Vagina (tissue), 2 donors: Measurements from ENCODE around the gene SEBOX. TPM values are rescaled to one million over a fixed set of nuclear protein-coding genes. Genes with fewer than 3 reads are reported as not detected.
A peak's percentile ranks its signal among the peaks of the same experiment; 100 is the strongest.

Experiments used
- DNase-seq, 2 donors: peaks; one replicate each; pipeline ENCODE4 v3.0.0-alpha.2; 2017; ENCODE audit errors: extremely low spot score in 2 of 2
- H3K27ac ChIP-seq: fragments of 200-600 bp; sonication (generic); one replicate; pipeline ENCODE4 v1.5.1; 2019
- H3K27me3 ChIP-seq: fragments of 200-600 bp; sonication (generic); one replicate; pipeline ENCODE4 v1.5.1; 2019
- H3K36me3 ChIP-seq, 2 donors: fragments of 200-600 bp; sonication (generic); one replicate each; pipeline ENCODE4 v1.5.1; 2017 to 2019
- H3K4me1 ChIP-seq: fragments of 200-600 bp; sonication (generic); one replicate; pipeline ENCODE4 v1.5.1; 2019
- H3K4me3 ChIP-seq, 2 donors: fragments of 200-600 bp; sonication (generic); 1 replicate in 1 of 2; 2 replicates in 1 of 2; pipeline ENCODE4 v1.5.1; 2016 to 2019
- H3K9me3 ChIP-seq: fragments of 200-600 bp; sonication (generic); one replicate; pipeline ENCODE4 v1.5.1; 2019
- CTCF ChIP-seq, 3 experiments: fragments of 450-650 bp in 2 of 3; fragments of 200-600 bp in 1 of 3; sonication (generic) in 1 of 3; IDR thresholded peaks; one replicate each; pipeline ENCODE4 v1.5.1; 2017 to 2019; ENCODE audit warnings: antibody characterized with exemption in 3 of 3, mild to moderate bottlenecking in 2 of 3, moderate library complexity in 2 of 3
- POLR2A ChIP-seq, 2 donors: fragments of 450-650 bp; IDR thresholded peaks; one replicate each; pipeline ENCODE4 v1.6.1; 2017; ENCODE audit warnings: antibody characterized with exemption in 2 of 2, mild to moderate bottlenecking in 2 of 2, moderate library complexity in 2 of 2
- POLR2AphosphoS5 ChIP-seq, 2 donors: sonication (generic); formaldehyde crosslinking; IDR thresholded peaks; one replicate each; pipeline ENCODE4 v1.9.0; 2017; ENCODE audit warnings: antibody characterized with exemption in 2 of 2, mild to moderate bottlenecking in 2 of 2, low read depth in 1 of 2; ENCODE audit not compliant: insufficient read depth in 1 of 2
- intact Hi-C: fragments of 100-400 bp; cut with DNase I; formaldehyde crosslinking; loops from one replicate; pipeline ENCODE4 v1.15.1; 2023
- total RNA-seq: library from RNA; depleted of rRNA; stranded (reverse); fragments of >200 nt; gene quantifications from one replicate; pipeline ENCODE4 v1.2.3, GENCODE V29; 2016

The SEBOX gene
- total RNA-seq, 1 donor from 2014 or later: not detected

GRCh38 chr17:28334171-28334570, 30.8 kb downstream of the SEBOX start:
- Histone ChIP-seq H3K4me3 (peak overlapping the region; percentile 86 to 93), H3K9me3 (no peaks in the 10 kb centered on the region), H3K4me1 (peaks cover 55% of the 10 kb centered on the region), H3K27me3 (no peaks in the 10 kb centered on the region), H3K27ac (no peak overlapping the region), H3K36me3 (peaks cover 0 to 22% of the 10 kb centered on the region in 2 donors)
- DNase-seq: no peak
- intact Hi-C loops: no loop called here
- TF ChIP-seq POLR2A (IDR thresholded peaks at IDR 0.05) (no peak), POLR2AphosphoS5 (IDR thresholded peaks at IDR 0.05; ENCODE audit: insufficient read depth in 1 of 2, low read depth in 1 of 2) (no peak), CTCF (IDR thresholded peaks at IDR 0.05) (no peak)

DNA sequence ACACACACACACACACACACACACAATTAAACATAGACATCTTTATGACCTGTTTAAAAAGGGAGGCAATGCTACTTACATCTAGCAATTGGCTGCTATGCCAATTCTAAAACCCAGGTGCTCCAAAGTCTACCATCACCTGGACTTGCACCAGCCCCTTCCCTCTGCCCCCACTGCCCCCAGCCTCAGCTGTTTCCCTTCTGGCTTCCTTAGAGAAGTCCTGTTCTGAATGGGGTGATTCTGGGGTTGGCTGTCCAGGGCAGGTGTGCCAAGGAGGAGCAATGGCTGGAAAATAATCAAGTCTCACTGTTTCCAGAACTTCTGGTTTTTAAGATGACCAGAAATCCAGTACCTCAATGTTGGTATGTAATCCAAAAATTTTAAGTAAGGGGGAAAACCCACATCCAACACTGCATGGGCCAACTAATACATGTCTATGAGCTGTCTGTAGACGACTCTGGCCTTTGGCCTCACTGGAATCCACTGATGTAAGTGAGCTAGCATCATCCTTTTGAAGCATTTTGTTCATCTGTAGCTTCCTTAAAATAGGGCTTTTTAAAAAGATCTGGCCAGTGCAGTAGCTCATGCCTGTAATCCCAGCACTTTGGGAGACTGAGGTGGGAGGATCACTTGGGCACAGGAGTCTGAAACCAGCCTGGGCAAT, 31.8 kb downstream of the SEBOX start:
- no peak for TF ChIP-seq POLR2A (IDR thresholded peaks at IDR 0.05)
- no peak for TF ChIP-seq CTCF (IDR thresholded peaks at IDR 0.05)
- TF ChIP-seq POLR2AphosphoS5 (IDR thresholded peaks at IDR 0.05; ENCODE audit: insufficient read depth in 1 of 2, low read depth in 1 of 2): no peak
- DNase-seq: no peak

DNA sequence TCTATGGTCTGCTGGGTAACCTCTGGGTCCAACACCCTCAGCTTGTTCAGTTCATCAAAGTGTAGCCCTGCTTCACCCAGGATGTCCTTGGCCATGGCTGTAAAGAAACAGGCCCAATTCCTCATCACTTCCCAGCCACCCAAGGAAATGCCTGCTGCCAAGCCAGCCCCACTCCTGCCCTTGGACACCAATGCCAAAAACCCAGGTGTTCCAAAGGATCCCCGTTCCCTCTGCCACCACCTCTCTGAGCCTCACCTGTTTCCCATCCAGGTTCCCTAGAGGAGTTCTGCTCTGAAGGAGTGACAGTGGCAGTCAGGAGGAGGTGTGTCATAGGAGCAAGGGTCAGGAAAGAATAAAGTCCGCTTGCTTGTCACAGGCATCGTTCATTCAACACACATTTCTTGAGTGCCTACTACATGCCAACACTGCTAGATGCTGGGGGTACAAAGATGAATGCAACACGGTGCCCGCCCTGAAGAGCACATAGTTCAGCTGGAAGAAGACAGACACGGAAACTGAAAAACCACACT, 33.0 kb downstream of the SEBOX start:
- no peak overlapping the region for H3K27ac ChIP-seq
- intact Hi-C loops: no loop called here
- DNase-seq: no peak
- H3K4me3 ChIP-seq: no peak overlapping the region
- no peak for TF ChIP-seq CTCF (IDR thresholded peaks at IDR 0.05)
- no peak for TF ChIP-seq POLR2A (IDR thresholded peaks at IDR 0.05)
- TF ChIP-seq POLR2AphosphoS5 (IDR thresholded peaks at IDR 0.05; ENCODE audit: insufficient read depth in 1 of 2, low read depth in 1 of 2): no peak
- no peaks in the 10 kb centered on the region for H3K9me3 ChIP-seq
- H3K36me3 ChIP-seq: peaks cover 0 to 36% of the 10 kb centered on the region in 2 donors
- H3K27me3 ChIP-seq: no peaks in the 10 kb centered on the region
- peaks cover 33% of the 10 kb centered on the region for H3K4me1 ChIP-seq

More for the DNA sequence above, 31.8 kb downstream of the SEBOX start:
- Histone ChIP-seq H3K27me3 (no peaks in the 10 kb centered on the region), H3K36me3 (peaks cover 0 to 31% of the 10 kb centered on the region in 2 donors), H3K27ac (no peak overlapping the region), H3K9me3 (no peaks in the 10 kb centered on the region), H3K4me1 (peaks cover 46% of the 10 kb centered on the region), H3K4me3 (no peak overlapping the region)
- intact Hi-C loops: no loop called here

- Histone ChIP-seq H3K9me3 (no peaks in the 10 kb centered on the region), H3K27ac (no peak overlapping the region), H3K36me3 (peaks cover 0 to 36% of the 10 kb centered on the region in 2 donors), H3K4me1 (peaks cover 23% of the 10 kb centered on the region), H3K4me3 (no peak overlapping the region), H3K27me3 (no peaks in the 10 kb centered on the region)
- intact Hi-C loops: no loop called here
- TF ChIP-seq POLR2A (IDR thresholded peaks at IDR 0.05) (no peak), POLR2AphosphoS5 (IDR thresholded peaks at IDR 0.05; ENCODE audit: insufficient read depth in 1 of 2, low read depth in 1 of 2) (no peak), CTCF (IDR thresholded peaks at IDR 0.05) (no peak)
- no peak for DNase-seq
Measured at GRCh38 chr17:28330671-28331070, 34.3 kb downstream of the SEBOX start.

GRCh38 chr17:28328325-28328724, 36.7 kb downstream of the SEBOX start:
- Histone ChIP-seq H3K9me3 (no peaks in the 10 kb centered on the region), H3K27ac (no peak overlapping the region), H3K4me1 (peaks cover 6% of the 10 kb centered on the region), H3K27me3 (no peaks in the 10 kb centered on the region), H3K4me3 (no peak overlapping the region), H3K36me3 (peaks cover 0 to 36% of the 10 kb centered on the region in 2 donors)
- TF ChIP-seq POLR2AphosphoS5 (IDR thresholded peaks at IDR 0.05; ENCODE audit: insufficient read depth in 1 of 2, low read depth in 1 of 2) (no peak), POLR2A (IDR thresholded peaks at IDR 0.05) (no peak)
- intact Hi-C loops: no loop called here
- peak in 1 of 2 donors; percentile 5 for DNase-seq
